ENCODE results near the gene DGKI. TPM values are rescaled to one million over a fixed set of nuclear protein-coding genes. Genes with fewer than 3 reads are reported as not detected.
"Not testable (repeated sequence)": the region's sequence is repeated elsewhere in the genome, so short reads cannot be mapped to it uniquely, and the experiment has no call there.

DGKI gene
- total RNA-seq, 6 experiments from 2014 or later, result 1.2 to 2.2 (median 1.6) TPM

GRCh38 chr7:137835486-137836112 lies 11.2 kb downstream of the DGKI start:
- DNase-seq, result no peak
- peaks cover 47% of the 10 kb centered on the region for H3K36me3 Mint-ChIP-seq (ENCODE audit: low read depth)
- H3K27me3 Mint-ChIP-seq (ENCODE audit: insufficient read depth), result no peaks in the 10 kb centered on the region; the same call in 1 of the 2 replicates
- peak overlapping the region; percentile 24; the same call in 1 of the 2 replicates for H3K27ac Mint-ChIP-seq
- H3K4me3 Mint-ChIP-seq, result no peak overlapping the region
- peaks cover 34% of the 10 kb centered on the region for H3K9me3 Mint-ChIP-seq
- H3K4me1 Mint-ChIP-seq (ENCODE audit: low read depth), result peaks cover 17% of the 10 kb centered on the region
- TF ChIP-seq CTCF (IDR thresholded peaks at IDR 0.05), result no peak

GRCh38 chr7:137834552-137834951 lies 12.2 kb downstream of the DGKI start:
- no peak for TF ChIP-seq CTCF (IDR thresholded peaks at IDR 0.05)
- Mint-ChIP-seq H3K4me3 (no peak overlapping the region), H3K27ac (no peak overlapping the region), H3K27me3 (ENCODE audit: insufficient read depth) (no peaks in the 10 kb centered on the region; the same call in 1 of the 2 replicates), H3K4me1 (ENCODE audit: low read depth) (peaks cover 17% of the 10 kb centered on the region), H3K9me3 (peaks cover 34% of the 10 kb centered on the region), H3K36me3 (ENCODE audit: low read depth) (peaks cover 50% of the 10 kb centered on the region)
- DNase-seq, result no peak

- not testable (repeated sequence) for H3K27me3 Mint-ChIP-seq (ENCODE audit: insufficient read depth); H3K27ac Mint-ChIP-seq; DNase-seq; H3K4me3 Mint-ChIP-seq
- H3K4me1 Mint-ChIP-seq (ENCODE audit: low read depth), result peaks cover 17% of the 10 kb centered on the region
- peaks cover 50% of the 10 kb centered on the region for H3K36me3 Mint-ChIP-seq (ENCODE audit: low read depth)
- H3K9me3 Mint-ChIP-seq, result peaks cover 34% of the 10 kb centered on the region
Observed at GRCh38 chr7:137832990-137833389, 13.8 kb downstream of the DGKI start.

- Mint-ChIP-seq H3K27ac (no peak overlapping the region), H3K27me3 (ENCODE audit: insufficient read depth) (no peaks in the 10 kb centered on the region; the same call in 1 of the 2 replicates), H3K4me3 (no peak overlapping the region), H3K4me1 (ENCODE audit: low read depth) (peaks cover 17% of the 10 kb centered on the region), H3K36me3 (ENCODE audit: low read depth) (peaks cover 50% of the 10 kb centered on the region), H3K9me3 (peaks cover 34% of the 10 kb centered on the region)
- no peak for DNase-seq
- TF ChIP-seq CTCF (IDR thresholded peaks at IDR 0.05), result no peak
Observed at GRCh38 chr7:137832382-137832781, 14.4 kb downstream of the DGKI start.

- Mint-ChIP-seq H3K36me3 (ENCODE audit: low read depth) (peaks cover 50% of the 10 kb centered on the region), H3K9me3 (peaks cover 34% of the 10 kb centered on the region), H3K4me1 (ENCODE audit: low read depth) (peaks cover 13% of the 10 kb centered on the region)
- DNase-seq; H3K27ac Mint-ChIP-seq; H3K4me3 Mint-ChIP-seq; H3K27me3 Mint-ChIP-seq (ENCODE audit: insufficient read depth): not testable (repeated sequence)
Observed at GRCh38 chr7:137831555-137831954, 15.2 kb downstream of the DGKI start.

GRCh38 chr7:137829337-137829992 lies 17.3 kb downstream of the DGKI start:
- TF ChIP-seq CTCF (IDR thresholded peaks at IDR 0.05), result no peak

More at GRCh38 chr7:137829337-137829992, 17.3 kb downstream of the DGKI start:
- no peak for DNase-seq
- peaks cover 34% of the 10 kb centered on the region for H3K9me3 Mint-ChIP-seq
- no peak overlapping the region for H3K27ac Mint-ChIP-seq
- no peaks in the 10 kb centered on the region for H3K4me1 Mint-ChIP-seq (ENCODE audit: low read depth)
- peaks cover 38% of the 10 kb centered on the region for H3K36me3 Mint-ChIP-seq (ENCODE audit: low read depth)
- no peak overlapping the region for H3K4me3 Mint-ChIP-seq
- H3K27me3 Mint-ChIP-seq (ENCODE audit: insufficient read depth), result no peaks in the 10 kb centered on the region; the same call in 1 of the 2 replicates

All from HFFc6 (cell line).